Measurements from ENCODE around the gene TMEM37. TPM values are rescaled to one million over a fixed set of nuclear protein-coding genes. Genes with fewer than 3 reads are reported as not detected.
A peak's percentile ranks its signal among the peaks of the same experiment; 100 is the strongest.

The TMEM37 gene
- total RNA-seq, 2 experiments from 2014 or later = not detected

GRCh38 chr2:119429225-119429981, 2.3 kb upstream of the TMEM37 start:
- peaks cover 7% of the 10 kb centered on the region for H3K4me1 Mint-ChIP-seq (ENCODE audit: low read depth)
- no peaks in the 10 kb centered on the region for H3K9me3 Mint-ChIP-seq
- intact Hi-C loops (cut with DNase I, micrococcal nuclease) = no loop called here
- no peak for ATAC-seq (ENCODE audit: poor library complexity)
- H3K4me3 Mint-ChIP-seq = no peak overlapping the region
- H3K9me3 ChIP-seq (ENCODE audit: control insufficient read depth in 1 of 2, insufficient read depth in 1 of 2, low read length in 2 of 2) = peaks cover 0 to 12% of the 10 kb centered on the region in 2 experiments
- peaks cover 8% of the 10 kb centered on the region for H3K4me1 ChIP-seq (ENCODE audit: insufficient read depth, low read length)
- no peak overlapping the region for H3K27ac Mint-ChIP-seq
- H3K27ac ChIP-seq (ENCODE audit: low read depth in 1 of 2, low read length in 2 of 2) = no peak overlapping the region
- no peak overlapping the region for H3K4me3 ChIP-seq (ENCODE audit: low read length)
- no peaks in the 10 kb centered on the region for H3K36me3 Mint-ChIP-seq (ENCODE audit: low read depth)
- no peak for DNase-seq
- H3K27me3 ChIP-seq (ENCODE audit: control insufficient read depth in 1 of 2, insufficient read depth in 2 of 2, low read length in 2 of 2) = peaks cover 43 to 46% of the 10 kb centered on the region in 2 experiments
- ChIA-PET CTCF (no interaction called here), POLR2A (no interaction called here)
- TF ChIP-seq, protein P1, sequence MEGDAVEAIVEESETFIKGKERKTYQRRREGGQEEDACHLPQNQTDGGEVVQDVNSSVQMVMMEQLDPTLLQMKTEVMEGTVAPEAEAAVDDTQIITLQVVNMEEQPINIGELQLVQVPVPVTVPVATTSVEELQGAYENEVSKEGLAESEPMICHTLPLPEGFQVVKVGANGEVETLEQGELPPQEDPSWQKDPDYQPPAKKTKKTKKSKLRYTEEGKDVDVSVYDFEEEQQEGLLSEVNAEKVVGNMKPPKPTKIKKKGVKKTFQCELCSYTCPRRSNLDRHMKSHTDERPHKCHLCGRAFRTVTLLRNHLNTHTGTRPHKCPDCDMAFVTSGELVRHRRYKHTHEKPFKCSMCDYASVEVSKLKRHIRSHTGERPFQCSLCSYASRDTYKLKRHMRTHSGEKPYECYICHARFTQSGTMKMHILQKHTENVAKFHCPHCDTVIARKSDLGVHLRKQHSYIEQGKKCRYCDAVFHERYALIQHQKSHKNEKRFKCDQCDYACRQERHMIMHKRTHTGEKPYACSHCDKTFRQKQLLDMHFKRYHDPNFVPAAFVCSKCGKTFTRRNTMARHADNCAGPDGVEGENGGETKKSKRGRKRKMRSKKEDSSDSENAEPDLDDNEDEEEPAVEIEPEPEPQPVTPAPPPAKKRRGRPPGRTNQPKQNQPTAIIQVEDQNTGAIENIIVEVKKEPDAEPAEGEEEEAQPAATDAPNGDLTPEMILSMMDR (IDR thresholded peaks at IDR 0.05) = no peak
- peaks cover 85% of the 10 kb centered on the region for H3K27me3 Mint-ChIP-seq
- no peaks in the 10 kb centered on the region for H3K36me3 ChIP-seq (ENCODE audit: insufficient read depth, low read length)

- H3K27ac ChIP-seq (ENCODE audit: low read depth in 1 of 2, low read length in 2 of 2) = no peak overlapping the region
- Mint-ChIP-seq H3K9me3 (no peaks in the 10 kb centered on the region), H3K4me3 (no peak overlapping the region), H3K36me3 (ENCODE audit: low read depth) (no peaks in the 10 kb centered on the region), H3K27ac (no peak overlapping the region), H3K4me1 (ENCODE audit: low read depth) (peaks cover 7% of the 10 kb centered on the region), H3K27me3 (peaks cover 85% of the 10 kb centered on the region)
- H3K27me3 ChIP-seq (ENCODE audit: control insufficient read depth in 1 of 2, insufficient read depth in 2 of 2, low read length in 2 of 2) = peaks cover 37 to 46% of the 10 kb centered on the region in 2 experiments
- ATAC-seq (ENCODE audit: poor library complexity) (no peak), DNase-seq (no peak)
- peaks cover 0 to 12% of the 10 kb centered on the region in 2 experiments for H3K9me3 ChIP-seq (ENCODE audit: control insufficient read depth in 1 of 2, insufficient read depth in 1 of 2, low read length in 2 of 2)
- H3K4me1 ChIP-seq (ENCODE audit: insufficient read depth, low read length) = peaks cover 8% of the 10 kb centered on the region
- TF ChIP-seq, protein P1 (IDR thresholded peaks at IDR 0.05) = no peak
- intact Hi-C loops (cut with DNase I, micrococcal nuclease) = no loop called here
- no peaks in the 10 kb centered on the region for H3K36me3 ChIP-seq (ENCODE audit: insufficient read depth, low read length)
- ChIA-PET CTCF (no interaction called here), POLR2A (no interaction called here)
- no peak overlapping the region for H3K4me3 ChIP-seq (ENCODE audit: low read length)
Measured at GRCh38 chr2:119430023-119430498, 1.6 kb upstream of the TMEM37 start.

DNA sequence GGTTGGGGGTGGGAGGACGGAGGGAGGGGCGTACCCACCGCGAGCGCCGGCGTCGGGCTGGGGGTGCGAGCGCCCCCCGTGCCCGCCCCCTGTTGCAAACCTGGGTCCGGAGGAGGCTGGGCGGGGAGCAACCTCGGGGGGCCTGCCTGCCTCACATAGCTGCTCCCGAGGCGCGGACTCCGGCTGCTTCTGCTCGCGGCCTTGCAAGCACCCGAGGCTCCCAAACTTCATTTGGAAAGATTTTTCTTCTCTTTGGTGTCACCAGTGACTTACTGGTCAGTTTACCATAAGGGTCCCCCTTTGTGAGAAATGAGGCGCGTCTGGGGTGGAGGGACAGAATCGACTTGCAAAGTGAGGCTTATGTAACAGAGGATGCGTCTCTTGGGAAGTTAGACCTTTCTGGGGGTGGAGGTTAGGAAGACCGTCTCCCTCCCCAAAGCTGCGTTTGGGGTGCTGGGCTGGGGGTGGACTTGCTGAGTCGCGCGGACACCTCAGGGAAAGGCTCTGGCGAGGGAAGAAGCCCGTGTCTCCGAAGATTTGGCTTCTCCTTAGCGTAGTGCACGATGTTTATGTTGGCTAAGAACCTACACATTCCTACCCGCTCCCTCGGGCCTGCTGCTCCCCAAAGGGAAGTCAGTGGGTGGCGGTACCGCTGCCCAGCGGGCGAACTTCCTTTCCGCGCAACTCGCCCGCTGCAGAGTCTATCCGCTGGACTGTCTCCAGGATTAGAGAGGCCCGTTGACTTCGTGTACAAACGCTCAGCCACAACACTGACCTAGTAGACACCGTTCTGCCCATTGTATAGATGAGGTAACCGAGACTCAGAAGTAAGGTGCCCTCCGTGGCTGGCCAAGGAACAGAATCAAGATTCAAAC, 559 bp downstream of the TMEM37 start:
- no peak overlapping the region for H3K27ac ChIP-seq (ENCODE audit: low read depth in 1 of 2, low read length in 2 of 2)
- peaks cover 37 to 38% of the 10 kb centered on the region in 2 experiments for H3K27me3 ChIP-seq (ENCODE audit: control insufficient read depth in 1 of 2, insufficient read depth in 2 of 2, low read length in 2 of 2)
- Mint-ChIP-seq H3K4me3 (peak overlapping the region; percentile 66), H3K27me3 (peaks cover 79% of the 10 kb centered on the region), H3K27ac (no peak overlapping the region), H3K4me1 (ENCODE audit: low read depth) (peaks cover 7% of the 10 kb centered on the region), H3K36me3 (ENCODE audit: low read depth) (no peaks in the 10 kb centered on the region), H3K9me3 (no peaks in the 10 kb centered on the region)
- intact Hi-C loops (cut with DNase I, micrococcal nuclease) = no loop called here
- H3K36me3 ChIP-seq (ENCODE audit: insufficient read depth, low read length) = no peaks in the 10 kb centered on the region
- DNase-seq (no peak), ATAC-seq (ENCODE audit: poor library complexity) (no peak)
- peaks cover 0 to 12% of the 10 kb centered on the region in 2 experiments for H3K9me3 ChIP-seq (ENCODE audit: control insufficient read depth in 1 of 2, insufficient read depth in 1 of 2, low read length in 2 of 2)
- CTCF ChIA-PET = no interaction called here
- POLR2A ChIA-PET = no interaction called here
- peaks cover 8% of the 10 kb centered on the region for H3K4me1 ChIP-seq (ENCODE audit: insufficient read depth, low read length)
- TF ChIP-seq, protein P1 (IDR thresholded peaks at IDR 0.05) = no peak
- H3K4me3 ChIP-seq (ENCODE audit: low read length) = no peak overlapping the region
